Measurements from ENCODE around the gene MCC. TPM values are rescaled to one million over a fixed set of nuclear protein-coding genes. Genes with fewer than 3 reads are reported as not detected.

MCC gene
- total RNA-seq, 1 donor from 2014 or later: 3.5 TPM

- intact Hi-C loops (cut with micrococcal nuclease): no loop called here
Measured at GRCh38 chr5:113204525-113205161, 283.6 kb downstream of the MCC start.

DNA sequence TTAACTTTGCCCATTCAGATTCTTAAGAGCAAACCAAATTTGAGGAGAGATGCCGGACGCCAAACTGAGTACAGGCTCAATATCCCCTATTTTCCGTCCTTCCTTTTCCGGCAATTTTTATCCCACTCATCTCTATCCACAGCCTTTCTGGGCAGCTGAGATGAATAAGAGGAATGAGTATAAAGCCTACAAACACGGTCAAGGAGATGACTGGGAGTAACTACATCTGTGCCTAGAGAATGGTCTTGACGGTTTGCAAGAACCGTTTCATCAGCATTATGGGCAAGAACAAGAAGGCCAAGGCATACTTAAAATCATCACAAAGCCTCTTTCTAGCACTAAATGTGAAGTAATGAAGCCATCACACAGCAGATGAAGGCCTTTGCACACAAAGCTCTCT is 284.3 kb downstream of the MCC start:
- intact Hi-C loops (cut with micrococcal nuclease): no loop called here

DNA sequence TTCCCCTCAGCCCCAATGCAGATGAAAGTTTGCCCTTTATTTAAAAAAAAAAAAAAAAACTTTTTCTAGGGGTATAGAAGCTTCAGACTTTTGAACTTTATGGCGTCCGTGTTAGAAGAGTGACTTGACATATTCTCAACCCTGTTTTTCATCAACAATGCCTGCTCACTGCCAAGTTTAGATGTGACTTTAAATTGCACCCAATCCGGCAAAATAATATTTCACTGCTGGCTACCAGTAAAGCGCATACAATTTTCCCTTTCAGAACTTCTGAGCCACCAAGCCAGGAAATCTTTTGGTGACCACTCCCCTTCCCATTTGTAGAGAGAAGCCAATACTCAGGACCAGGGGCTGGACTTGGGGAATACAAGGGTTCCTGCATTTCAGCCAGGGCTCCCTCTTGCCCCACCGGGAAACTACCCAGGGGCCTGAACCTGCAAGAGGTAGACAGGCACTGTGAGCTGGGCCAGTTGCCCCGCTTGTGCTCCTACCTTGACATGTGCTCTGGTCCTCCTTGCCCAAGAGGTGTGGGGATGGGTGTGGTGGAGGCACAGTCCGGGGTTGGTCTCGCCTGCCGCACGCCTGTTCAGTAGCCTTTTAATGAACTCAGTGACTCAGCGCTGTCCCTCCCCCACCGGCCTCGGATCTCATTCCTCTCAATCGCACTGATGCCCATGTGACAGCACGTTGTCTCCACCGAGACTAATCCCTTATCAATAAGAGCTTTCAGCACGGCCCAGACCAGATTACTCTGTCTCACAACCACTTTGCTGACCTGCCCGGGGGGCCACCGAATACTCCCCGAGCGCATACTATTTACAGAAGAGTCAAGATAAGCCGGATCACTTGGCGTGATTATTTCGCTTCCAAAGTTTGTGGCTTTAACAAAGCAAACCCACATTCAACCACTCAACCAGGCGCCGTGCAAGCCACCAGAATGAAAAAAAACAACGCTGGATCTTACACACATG is 285.2 kb downstream of the MCC start:
- intact Hi-C loops (cut with micrococcal nuclease): no loop called here

DNA sequence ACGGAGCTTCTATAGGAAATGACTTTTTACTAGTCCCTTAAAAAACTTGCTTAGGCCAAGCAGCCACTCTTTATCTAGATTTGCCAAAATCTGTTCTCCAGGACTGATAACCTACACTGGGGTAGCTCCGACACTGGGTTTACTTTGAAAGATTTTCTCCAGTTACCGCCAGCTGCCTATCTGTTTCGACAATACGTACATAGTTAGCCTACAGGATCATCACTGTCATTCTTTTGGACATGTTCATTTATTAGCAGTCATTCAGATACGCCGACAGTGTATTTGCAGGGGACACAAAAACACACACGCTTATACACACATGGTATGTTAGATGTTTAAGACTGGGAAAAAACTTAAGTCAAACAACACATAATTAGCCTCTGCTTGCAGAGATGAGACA is 286.0 kb downstream of the MCC start:
- intact Hi-C loops (cut with micrococcal nuclease): no loop called here

GRCh38 chr5:113201715-113202114 is 286.5 kb downstream of the MCC start:
- intact Hi-C loops (cut with micrococcal nuclease): no loop called here

GRCh38 chr5:113199122-113199905 is 288.9 kb downstream of the MCC start:
- intact Hi-C loops (cut with micrococcal nuclease): no loop called here

DNA sequence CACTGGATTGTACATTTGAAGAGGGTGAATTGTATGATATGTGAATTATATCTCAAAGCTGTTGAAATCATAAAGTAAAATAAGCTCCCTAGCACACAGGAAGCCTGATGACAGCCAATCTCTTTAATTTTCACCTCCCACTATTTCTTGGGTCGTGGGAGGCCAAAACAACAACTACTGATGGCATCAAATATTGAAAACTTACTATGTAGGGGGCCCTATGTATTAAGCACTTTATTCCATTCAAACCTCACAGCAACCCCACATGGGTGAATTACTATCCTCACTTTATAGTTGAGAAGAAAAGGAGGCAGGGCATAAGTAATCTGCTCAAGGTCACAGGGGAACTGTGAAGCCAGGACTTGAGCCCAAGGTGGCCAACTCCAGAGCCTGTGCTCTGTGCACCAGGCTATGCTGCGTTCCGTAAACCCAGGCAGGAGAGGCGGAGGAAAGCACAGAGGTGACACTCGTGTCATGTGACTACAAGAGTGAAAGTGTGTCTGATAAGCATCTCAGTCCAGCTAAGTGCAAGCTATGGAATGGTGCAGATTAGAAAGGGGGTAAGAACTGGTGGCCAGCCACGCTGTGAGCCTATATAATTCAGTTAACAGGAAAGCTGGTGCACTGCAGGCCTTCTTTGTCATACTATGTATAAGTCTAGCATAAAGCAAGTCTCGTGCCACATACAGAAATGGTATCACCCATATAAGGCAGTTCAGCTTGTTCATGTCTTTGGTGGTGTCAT is 290.6 kb downstream of the MCC start:
- intact Hi-C loops (cut with micrococcal nuclease): no loop called here

GRCh38 chr5:113195771-113196170 is 292.5 kb downstream of the MCC start:
- intact Hi-C loops (cut with micrococcal nuclease): no loop called here

DNA sequence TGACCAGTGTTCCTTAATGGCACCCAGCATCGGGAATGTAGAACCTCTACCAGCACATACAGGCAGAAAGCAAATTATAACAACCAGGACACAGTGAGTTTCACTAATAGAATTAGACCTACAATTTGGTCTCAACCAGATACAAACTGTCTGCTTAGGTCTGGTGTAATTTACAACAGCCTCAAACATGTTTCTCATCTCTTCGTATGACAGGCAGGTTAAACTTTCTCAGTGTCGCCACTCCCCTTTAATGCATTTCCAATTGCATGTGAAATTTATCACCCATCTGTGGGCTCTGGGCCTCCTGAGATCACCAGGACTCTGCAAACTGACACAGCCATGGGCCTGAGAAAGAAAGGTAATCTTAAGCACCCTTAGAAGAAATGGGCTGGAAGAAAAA is 293.0 kb downstream of the MCC start:
- intact Hi-C loops (cut with micrococcal nuclease): no loop called here

DNA sequence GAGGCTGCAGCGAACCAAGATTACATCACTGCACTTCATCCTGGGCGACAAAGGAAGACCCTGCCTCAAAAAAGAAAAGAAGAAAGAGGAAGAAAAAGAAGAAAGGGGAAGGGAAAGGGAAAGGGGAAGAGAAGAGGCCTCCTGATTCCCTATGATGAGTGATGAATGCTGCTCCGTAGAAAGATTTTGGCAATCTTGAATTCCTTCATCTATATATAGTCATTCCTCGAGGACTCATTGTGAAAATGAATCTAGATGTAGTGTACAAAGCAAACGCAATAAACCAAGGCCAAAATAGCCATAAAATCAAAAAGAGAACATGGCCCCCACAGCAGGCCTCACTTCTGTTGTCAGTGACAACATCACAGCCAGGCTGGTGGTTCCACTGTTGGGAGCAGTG is 293.7 kb downstream of the MCC start:
- intact Hi-C loops (cut with micrococcal nuclease): no loop called here

- intact Hi-C loops (cut with micrococcal nuclease): no loop called here
Measured at GRCh38 chr5:113194125-113194524, 294.1 kb downstream of the MCC start.

GRCh38 chr5:113193311-113193978 is 294.8 kb downstream of the MCC start:
- intact Hi-C loops (cut with micrococcal nuclease): no loop called here

GRCh38 chr5:113192541-113192940 is 295.7 kb downstream of the MCC start:
- intact Hi-C loops (cut with micrococcal nuclease): no loop called here

GRCh38 chr5:113190347-113190746 is 297.9 kb downstream of the MCC start:
- intact Hi-C loops (cut with micrococcal nuclease): no loop called here

DNA sequence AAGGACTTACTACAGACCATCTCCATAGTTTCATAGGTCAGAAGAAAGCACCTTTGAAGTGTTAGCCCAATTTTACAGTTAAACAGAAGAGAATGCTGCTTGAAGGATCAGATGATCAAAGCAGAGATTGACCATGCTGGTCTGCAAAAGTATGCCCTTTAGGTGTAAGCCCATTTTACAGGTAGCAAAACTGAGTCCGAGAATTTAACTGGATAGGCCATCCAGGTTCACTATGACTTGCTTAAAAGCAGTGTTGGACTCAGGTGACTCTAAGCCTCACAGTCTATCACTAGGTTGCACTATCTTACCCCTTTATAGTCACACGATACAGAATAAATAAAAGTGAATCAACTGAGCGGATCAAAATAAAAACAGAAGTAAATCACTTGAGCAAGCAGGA is 299.0 kb downstream of the MCC start:
- intact Hi-C loops (cut with micrococcal nuclease): no loop called here

GRCh38 chr5:113188436-113188835 is 299.8 kb downstream of the MCC start:
- intact Hi-C loops (cut with micrococcal nuclease): no loop called here

- intact Hi-C loops (cut with micrococcal nuclease): no loop called here
Measured at GRCh38 chr5:113187906-113188305, 300.3 kb downstream of the MCC start.

DNA sequence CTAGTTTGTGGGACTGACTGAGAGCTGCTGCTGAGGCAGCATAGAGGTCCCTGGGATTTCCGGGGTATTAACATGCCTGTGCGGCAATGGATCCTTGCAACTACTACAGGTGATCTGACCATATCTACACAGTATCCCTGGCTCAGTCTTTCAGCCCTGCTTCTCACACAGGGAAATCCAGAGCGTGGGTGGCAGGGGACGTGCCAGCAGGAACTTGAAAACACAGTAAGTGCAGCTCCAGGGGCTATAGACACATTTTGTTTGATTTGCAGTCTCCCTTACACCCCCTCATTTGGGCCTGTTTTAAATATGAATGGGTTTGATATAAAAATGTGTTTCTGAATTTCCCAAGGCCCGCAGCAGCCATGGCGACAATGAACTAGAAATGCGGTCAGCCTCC is 302.2 kb downstream of the MCC start:
- intact Hi-C loops (cut with micrococcal nuclease): no loop called here

DNA sequence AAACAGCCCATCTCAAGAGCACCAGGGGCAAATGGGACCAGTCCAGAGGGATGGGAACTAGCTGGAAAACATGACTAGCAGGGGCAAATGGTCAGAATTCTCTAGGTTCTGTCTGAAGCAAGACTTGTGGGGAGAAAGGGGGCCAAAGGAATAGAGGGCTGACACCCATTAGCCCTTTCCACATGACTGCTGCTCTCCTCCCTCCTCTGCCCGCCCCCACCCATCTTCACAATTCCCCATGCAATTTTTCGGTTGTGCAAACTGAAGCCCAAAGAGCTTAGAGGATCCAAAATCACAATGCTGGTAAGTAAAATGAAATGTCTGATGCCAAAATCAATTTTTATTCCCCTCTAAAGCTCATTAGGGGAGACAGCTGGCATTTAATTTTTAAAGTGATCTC is 304.6 kb downstream of the MCC start:
- intact Hi-C loops (cut with micrococcal nuclease): no loop called here

- intact Hi-C loops (cut with micrococcal nuclease): no loop called here
Measured at GRCh38 chr5:113182658-113183344, 305.5 kb downstream of the MCC start.
